A549 (cell line): Measurements from ENCODE around the gene GATAD2A. TPM values are rescaled to one million over a fixed set of nuclear protein-coding genes. Genes with fewer than 3 reads are reported as not detected.
A peak's percentile ranks its signal among the peaks of the same experiment; 100 is the strongest.

Experiments used
- ATAC-seq, 2 experiments: fragments of 200-7000 bp in 1 of 2; fragments of >200 bp in 1 of 2; cut with Nextera tagmentation in 1 of 2; cut with Tn5 transposase in 1 of 2; 3 replicates each; pipeline versions ENCODE4 v1.8.0 to v1.9.1; 2018 to 2020; ENCODE audit warnings: mild to moderate bottlenecking in 1 of 2, moderate library complexity in 1 of 2
- CTCF ChIA-PET: fragments of 300-600 bp; sonication (Branson Sonifier 250); formaldehyde crosslinking; extraction: SDS; loops from one replicate; lab custom pipeline; 2021; ENCODE audit warnings: antibody characterized with exemption, inconsistent platforms; lab: Yijun Ruan, JAX
- POLR2A ChIA-PET: fragments of 350-600 bp; formaldehyde crosslinking; extraction: SDS; loops from one replicate; lab custom pipeline; 2021; ENCODE audit warnings: antibody characterized with exemption, inconsistent platforms; lab: Yijun Ruan, JAX
- DNase-seq, 2 experiments: peaks; one replicate each; pipeline versions ENCODE4 v3.0.0 to v3.0.0-alpha.2; 2011 to 2016; ENCODE audit warnings: low read depth in 1 of 2, low spot score in 1 of 2
- FAIRE-seq: peaks from 2 replicates; lab custom pipeline; 2011; peaks lifted over from hg19 to GRCh38; lab: Jason Lieb, UNC
- H3K27ac ChIP-seq, 2 experiments: fragments of >200 bp; sonication (Bioruptor Twin); formaldehyde crosslinking; 3 replicates each; pipeline ENCODE4 v1.5.1; 2016 to 2017
- H3K4me1 ChIP-seq: fragments of >200 bp; sonication (Bioruptor Twin); formaldehyde crosslinking; 3 replicates; pipeline ENCODE4 v1.6.1; 2016
- H3K4me2 ChIP-seq: fragments of >200 bp; sonication (Bioruptor Twin); formaldehyde crosslinking; 3 replicates; pipeline ENCODE4 v1.6.1; 2016
- H3K4me3 ChIP-seq: fragments of >200 bp; sonication (Bioruptor Twin); formaldehyde crosslinking; 3 replicates; pipeline ENCODE4 v1.5.1; 2016
- H3K9me3 ChIP-seq: fragments of >200 bp; sonication (Bioruptor Twin); formaldehyde crosslinking; 3 replicates; pipeline ENCODE4 v1.6.1; 2016
- CBX8 ChIP-seq: fragments of 200-600 bp; sonication (generic); IDR thresholded peaks from 2 replicates; pipeline ENCODE4 v1.6.1; 2016
- CHD2 ChIP-seq: fragments of 150-350 bp; IDR thresholded peaks from 2 replicates; pipeline ENCODE4 v1.6.1; 2014; ENCODE audit warnings: low read length; ENCODE audit not compliant: partially characterized antibody
- ELK1 ChIP-seq: fragments of 150-350 bp; IDR thresholded peaks from 2 replicates; pipeline ENCODE4 v1.6.1; 2014; ENCODE audit warnings: low read depth, mild to moderate bottlenecking, low read length
- ESRRA ChIP-seq: fragments of 150-350 bp; IDR thresholded peaks from 2 replicates; pipeline ENCODE4 v1.6.1; 2014; ENCODE audit warnings: mild to moderate bottlenecking, low read length, borderline replicate concordance
- FOSB ChIP-seq: fragments of 250-450 bp; sonication (Bioruptor Pico); IDR thresholded peaks from 2 replicates; pipeline ENCODE4 v1.5.0; 2020; ENCODE audit warnings: mild to moderate bottlenecking, moderate library complexity
- FOSL2 ChIP-seq, 2 experiments: fragments of 450-650 bp in 1 of 2; fragments of >200 bp in 1 of 2; sonication (Bioruptor Twin) in 1 of 2; formaldehyde crosslinking; IDR thresholded peaks; 2 replicates each; pipeline versions ENCODE4 v1.5.0 to v1.6.1; 2016 to 2020; ENCODE audit warnings: mild to moderate bottlenecking in 1 of 2, moderate library complexity in 1 of 2
- FOXS1 ChIP-seq: fragments of 250-450 bp; sonication (Bioruptor Pico); IDR thresholded peaks from 2 replicates; pipeline ENCODE4 v1.5.0; 2020; ENCODE audit warnings: mild to moderate bottlenecking, moderate library complexity
- HES2 ChIP-seq: fragments of >200 bp; sonication (Bioruptor Twin); formaldehyde crosslinking; IDR thresholded peaks from 2 replicates; pipeline ENCODE4 v1.6.1; 2016
- HMGXB4 ChIP-seq: fragments of 250-450 bp; sonication (Bioruptor Pico); IDR thresholded peaks from 2 replicates; pipeline ENCODE4 v1.5.0; 2021; ENCODE audit warnings: mild to moderate bottlenecking, moderate library complexity, borderline replicate concordance
- JUN ChIP-seq, 2 experiments: fragments of >200 bp; sonication (Bioruptor Twin); formaldehyde crosslinking; IDR thresholded peaks; 2 replicates in 1 of 2; 3 replicates in 1 of 2; pipeline ENCODE4 v1.6.1; 2016 to 2017
- JUNB ChIP-seq: fragments of >200 bp; sonication (Bioruptor Twin); formaldehyde crosslinking; IDR thresholded peaks from 2 replicates; pipeline ENCODE4 v1.6.1; 2016
- KDM5A ChIP-seq: fragments of 200-600 bp; sonication (generic); IDR thresholded peaks from 2 replicates; pipeline ENCODE4 v1.6.1; 2016; ENCODE audit warnings: antibody characterized with exemption, mild to moderate bottlenecking
- MAX ChIP-seq: IDR thresholded peaks from 2 replicates; pipeline ENCODE4 v1.6.1; 2012
- NFE2L2 ChIP-seq: fragments of 150-350 bp; conservative IDR thresholded peaks from 2 replicates; pipeline ENCODE4 v1.6.1; 2014; ENCODE audit warnings: low read length
- PHF8 ChIP-seq: fragments of 200-600 bp; sonication (generic); IDR thresholded peaks from 2 replicates; pipeline ENCODE4 v1.6.1; 2016; ENCODE audit warnings: low read depth, mild to moderate bottlenecking, antibody characterized with exemption, moderate library complexity, borderline replicate concordance
- POLR2A ChIP-seq: IDR thresholded peaks from 2 replicates; pipeline ENCODE4 v1.6.1; 2012; ENCODE audit warnings: mild to moderate bottlenecking, low read length
- POLR2AphosphoS2 ChIP-seq: conservative IDR thresholded peaks from 2 replicates; pipeline ENCODE4 v1.6.1; 2012; ENCODE audit warnings: low read length, improper control_type of control experiment, inconsistent platforms
- RARB ChIP-seq: fragments of 250-450 bp; sonication (Bioruptor Pico); IDR thresholded peaks from 2 replicates; pipeline ENCODE4 v1.8.0; 2021; ENCODE audit warnings: mild to moderate bottlenecking, moderate library complexity
- RCOR1 ChIP-seq: fragments of 150-350 bp; IDR thresholded peaks from 2 replicates; pipeline ENCODE4 v1.6.1; 2014; ENCODE audit warnings: antibody characterized with exemption, low read length, low read depth
- REST ChIP-seq: fragments of 200-600 bp; sonication (generic); IDR thresholded peaks from 2 replicates; pipeline ENCODE4 v1.6.1; 2016; ENCODE audit warnings: antibody characterized with exemption, mild to moderate bottlenecking, moderate library complexity
- TFCP2L1 ChIP-seq: fragments of 250-450 bp; sonication (Bioruptor Pico); IDR thresholded peaks from 2 replicates; pipeline ENCODE4 v1.5.0; 2021; ENCODE audit warnings: mild to moderate bottlenecking
- USF2 ChIP-seq: fragments of 450-650 bp; IDR thresholded peaks from 2 replicates; pipeline ENCODE4 v1.6.1; 2014; ENCODE audit warnings: antibody characterized with exemption
- ZFP36 ChIP-seq: fragments of 450-650 bp; IDR thresholded peaks from 2 replicates; pipeline ENCODE4 v1.6.1; 2014; ENCODE audit warnings: borderline replicate concordance; ENCODE audit not compliant: partially characterized antibody
- WGBS: methylation state at CpG from one replicate; pipeline ENCODE4 v1.1.6; 2017; ENCODE audit errors: missing lambda C conversion rate; 5-methylcytosine and 5-hydroxymethylcytosine counted together
- polyA plus RNA-seq, 4 experiments: library from polyadenylated mRNA; depleted of rRNA in 3 of 4; stranded (reverse); fragments of >200 nt; fragmentation: RNase III in 1 of 4; extraction: RNeasy Plus Mini Kit Qiagen cat#74134 plus additional on column Dnase treatment in 1 of 4; gene quantifications; 2 replicates in 3 of 4; 3 replicates in 1 of 4; pipeline ENCODE4 v1.2.3, GENCODE V29; 2011 to 2017

Gene GATAD2A
- polyA plus RNA-seq, 2 of the 4 experiments (the other 2 are of a cell fraction) = 25.2 to 28.9 TPM

- TF ChIP-seq USF2 (no peak), CHD2 (no peak), RCOR1 (no peak), TFCP2L1 (CRISPR knock-in tag) (no peak), ZFP36 (no peak), HES2 (no peak), FOXS1 (no peak), FOSL2 (IDR thresholded peaks at IDR 0.05) (no peak), FOSL2 (CRISPR knock-in tag; IDR thresholded peaks at IDR 0.05) (no peak), KDM5A (no peak), FOSB (CRISPR knock-in tag) (no peak), NFE2L2 (no peak), REST (no peak), CBX8 (no peak), PHF8 (no peak), RARB (CRISPR knock-in tag) (no peak), MAX (peak; percentile 31; the same call in 1 of the 2 replicates)
These were observed 38.8 kb upstream of the GATAD2A start (continued) for GRCh38 chr19:19366434-19367396.

- no peaks in the 10 kb centered on the region for H3K9me3 ChIP-seq
- WGBS = 80% methylated on average over 6 of the region's 7 CpGs
- ATAC-seq (peak in 1 of 2 experiments; percentile 55; a peak in 1 of 6 replicates), DNase-seq (no peak), FAIRE-seq (no peak)
- no peak overlapping the region for H3K27ac ChIP-seq
- no peak overlapping the region for H3K4me2 ChIP-seq
- ChIA-PET CTCF (interaction anchor here (0.9 to 7.0 kb wide), 5 partner anchors 11 to 123 kb away, joined by 3 to 53 read pairs (median 12); no protein-coding TSS in a partner anchor), POLR2A (no interaction called here)
- H3K4me1 ChIP-seq = peaks cover 19% of the 10 kb centered on the region; the same call in 2 of the 3 replicates
- no peak overlapping the region for H3K4me3 ChIP-seq
- no peak for TF ChIP-seq PHF8
- no peak for TF ChIP-seq JUN (IDR thresholded peaks at IDR 0.05)
- TF ChIP-seq JUNB = no peak
- TF ChIP-seq CHD2 = no peak
- no peak for TF ChIP-seq POLR2AphosphoS2
- TF ChIP-seq ESRRA = no peak
- no peak for TF ChIP-seq ELK1
- no peak for TF ChIP-seq POLR2A
- no peak for TF ChIP-seq FOSB (CRISPR knock-in tag)
- TF ChIP-seq HMGXB4 = no peak
- TF ChIP-seq, all 56 proteins: peak for 0
These were observed 37.4 kb upstream of the GATAD2A start for GRCh38 chr19:19368087-19368486.
